Endothelial cell of umbilical vein (primary cell): ENCODE data around the gene COL19A1. TPM values are rescaled to one million over a fixed set of nuclear protein-coding genes. Genes with fewer than 3 reads are reported as not detected.
"Not testable (repeated sequence)": the region's sequence is repeated elsewhere in the genome, so short reads cannot be mapped to it uniquely, and the experiment has no call there.

ENCODE experiments used
- BruUV-seq: library from RNA; stranded (reverse); fragments of 400-500 nt; replicated peaks from 2 replicates; lab custom pipeline; 2021; lab: Mats Ljungman, UMichigan
- CTCF ChIA-PET: fragments of 300-600, 350-600 bp; sonication (Branson Sonifier 250); formaldehyde crosslinking; loops from one replicate; lab custom pipeline; 2021; ENCODE audit warnings: antibody characterized with exemption, inconsistent platforms; lab: Charles Lee
- POLR2A ChIA-PET: fragments of 300-600, 350-600 bp; sonication (Branson Sonifier 250); formaldehyde crosslinking; loops from one replicate; lab custom pipeline; 2021; ENCODE audit warnings: antibody characterized with exemption, inconsistent platforms; lab: Charles Lee
- DNase-seq: peaks from one replicate; pipeline ENCODE4 v3.0.0-alpha.2; 2011; ENCODE audit warnings: low read depth, low spot score
- FAIRE-seq: peaks from 2 replicates; lab custom pipeline; 2011; peaks lifted over from hg19 to GRCh38; lab: Jason Lieb, UNC
- H2AFZ ChIP-seq: 2 replicates; pipeline ENCODE4 v1.6.0; 2012; ENCODE audit warnings: low read depth, low read length, control low read depth, inconsistent platforms
- H3K27ac ChIP-seq: 2 replicates; pipeline ENCODE4 v1.5.1; 2011; ENCODE audit warnings: low read depth, mild to moderate bottlenecking, control low read depth, low read length, moderate library complexity; ENCODE audit not compliant: insufficient read depth
- H3K27me3 ChIP-seq, 2 experiments: 2 replicates each; pipeline versions ENCODE4 v1.6.0 to v1.6.1; 2011; ENCODE audit warnings: low read length in 2 of 2, mixed read lengths in 1 of 2; ENCODE audit not compliant: control insufficient read depth in 2 of 2, insufficient read depth in 2 of 2
- H3K36me3 ChIP-seq, 2 experiments: 2 replicates in 1 of 2; 3 replicates in 1 of 2; pipeline ENCODE4 v1.5.1; 2011; ENCODE audit warnings: low read length in 2 of 2, mild to moderate bottlenecking in 1 of 2, moderate library complexity in 1 of 2; ENCODE audit not compliant: control insufficient read depth in 2 of 2, insufficient read depth in 2 of 2; ENCODE audit errors: extremely low read depth in 1 of 2
- H3K4me1 ChIP-seq: 3 replicates; pipeline ENCODE4 v1.5.1; 2011; ENCODE audit warnings: mild to moderate bottlenecking, low read length; ENCODE audit not compliant: control insufficient read depth, insufficient read depth; ENCODE audit errors: extremely low read depth
- H3K4me2 ChIP-seq: 2 replicates; pipeline ENCODE4 v1.6.1; 2011; ENCODE audit warnings: low read length, control low read depth, mixed read lengths; ENCODE audit not compliant: insufficient read depth
- H3K4me3 ChIP-seq, 3 experiments: fragments of 200-600 bp in 1 of 3; sonication (generic), shearing (Covaris generic) in 1 of 3; replicated peaks in 1 of 3; 2 replicates each; pipeline ENCODE4 v1.5.1; 2011 to 2016; ENCODE audit warnings: control low read depth in 3 of 3, low read length in 3 of 3, mild to moderate bottlenecking in 2 of 3, inconsistent platforms in 1 of 3, low read depth in 1 of 3, moderate library complexity in 1 of 3; ENCODE audit not compliant: insufficient read depth in 1 of 3
- H3K79me2 ChIP-seq: 2 replicates; pipeline ENCODE4 v1.6.0; 2012; ENCODE audit warnings: low read length, inconsistent platforms; ENCODE audit not compliant: control insufficient read depth, insufficient read depth
- H3K9ac ChIP-seq: replicated peaks from 2 replicates; pipeline ENCODE3; 2011; ENCODE audit warnings: low read length, control low read depth; ENCODE audit not compliant: insufficient read depth; ENCODE audit errors: extremely low read depth
- H3K9me1 ChIP-seq: replicated peaks from 3 replicates; pipeline ENCODE4 v1.6.0; 2011; ENCODE audit warnings: mild to moderate bottlenecking, low read length; ENCODE audit not compliant: control insufficient read depth, insufficient read depth; ENCODE audit errors: extremely low read depth
- H3K9me3 ChIP-seq: replicated peaks from 2 replicates; pipeline ENCODE4 v1.5.1; 2012; ENCODE audit warnings: low read length, inconsistent platforms; ENCODE audit not compliant: control insufficient read depth, insufficient read depth
- H4K20me1 ChIP-seq: replicated peaks from 2 replicates; pipeline ENCODE3; 2011; ENCODE audit warnings: mild to moderate bottlenecking, low read length; ENCODE audit not compliant: control insufficient read depth, insufficient read depth; ENCODE audit errors: extremely low read depth
- CTCF ChIP-seq, 2 donors: IDR thresholded peaks; 1 replicate in 1 of 2; 2 replicates in 1 of 2; pipeline ENCODE4 v1.5.1; 2011; ENCODE audit warnings: low read length in 2 of 2, mild to moderate bottlenecking in 2 of 2, moderate library complexity in 2 of 2, control low read depth in 1 of 2, inconsistent platforms in 1 of 2, low read depth in 1 of 2; ENCODE audit not compliant: insufficient read depth in 1 of 2; ENCODE audit errors: extremely low read depth in 1 of 2
- EZH2 ChIP-seq: IDR thresholded peaks from 2 replicates; pipeline ENCODE4 v1.6.1; 2012; ENCODE audit warnings: borderline replicate concordance, low read depth, mild to moderate bottlenecking, moderate library complexity, low read length, inconsistent platforms; ENCODE audit not compliant: severe bottlenecking
- FOS ChIP-seq: IDR thresholded peaks from 2 replicates; pipeline ENCODE4 v1.6.1; 2011; ENCODE audit warnings: mild to moderate bottlenecking, low read length, moderate library complexity, borderline replicate concordance; ENCODE audit not compliant: insufficient read depth
- MAX ChIP-seq: IDR thresholded peaks from 2 replicates; pipeline ENCODE4 v1.6.1; 2011; ENCODE audit not compliant: insufficient read depth, insufficient read length
- MYC ChIP-seq: IDR thresholded peaks from one replicate; pipeline ENCODE4 v1.6.1; 2011; ENCODE audit warnings: mild to moderate bottlenecking, low read depth, low read length
- dilution Hi-C: fragments of 300-500 bp; cut with MboI; formaldehyde crosslinking; loops from one replicate; pipeline ENCODE4 v1.15.0; 2019; ENCODE audit warnings: low sequenced_read_pairs; ENCODE audit not compliant: extremely low pct_ligation_motif_present
- intact Hi-C: fragments of 100-400 bp; cut with micrococcal nuclease; formaldehyde crosslinking; loops from one replicate; pipeline ENCODE4 v1.10.0; 2022
- polyA plus RNA-seq, 4 experiments: library from polyadenylated mRNA; depleted of rRNA in 3 of 4; stranded (reverse) in 3 of 4; unstranded in 1 of 4; fragments of >200 nt; gene quantifications; 2 replicates each; pipeline versions ENCODE4 v1.2.1 to v1.2.3, GENCODE V29; 2011 to 2012; ENCODE audit warnings: missing spikeins in 1 of 4
- total RNA-seq: library from RNA; stranded (reverse); gene quantifications from 2 replicates; pipeline ENCODE4 v1.2.3, GENCODE V29; 2021

The COL19A1 gene
- total and polyA plus RNA-seq, 2 donors (not counting 3 experiments of a cell fraction or from before 2014, with no cell fraction given): not detected

- H2AFZ ChIP-seq: no peak overlapping the region
- no peak for FAIRE-seq
- no peaks in the 10 kb centered on the region for H3K36me3 ChIP-seq
- no peaks in the 10 kb centered on the region for H3K27me3 ChIP-seq
- no peak for DNase-seq
- H4K20me1 ChIP-seq: no peaks in the 10 kb centered on the region
- no peaks in the 10 kb centered on the region for H3K9me3 ChIP-seq
- intact Hi-C loops: no loop called here
- no peak overlapping the region for H3K4me2 ChIP-seq
- no TSS peak for BruUV-seq
- no peaks in the 10 kb centered on the region for H3K9me1 ChIP-seq
- TF ChIP-seq FOS: no peak
- no peak for TF ChIP-seq MAX
- no peak for TF ChIP-seq EZH2
- no peak for TF ChIP-seq CTCF (IDR thresholded peaks at IDR 0.05; ENCODE audit: extremely low read depth in 1 of 2, insufficient read depth in 1 of 2, low read depth in 1 of 2, low read length in 2 of 2)
- TF ChIP-seq MYC: no peak
- H3K9ac ChIP-seq: no peak overlapping the region
- no peaks in the 10 kb centered on the region for H3K79me2 ChIP-seq
- H3K4me3 ChIP-seq: no peak overlapping the region
- CTCF ChIA-PET: no interaction called here
- POLR2A ChIA-PET: no interaction called here
- H3K27ac ChIP-seq: no peak overlapping the region
- H3K4me1 ChIP-seq: no peaks in the 10 kb centered on the region
- dilution Hi-C loops: no loop called here
Measured at GRCh38 chr6:69888482-69889233, 22.3 kb downstream of the COL19A1 start.

- H3K4me3 ChIP-seq, H3K36me3 ChIP-seq, H3K9me1 ChIP-seq, CTCF ChIA-PET, H3K27ac ChIP-seq, H3K79me2 ChIP-seq, POLR2A ChIA-PET, H3K27me3 ChIP-seq, H3K4me2 ChIP-seq, intact Hi-C loops, H2AFZ ChIP-seq, H3K9me3 ChIP-seq, FAIRE-seq, DNase-seq, dilution Hi-C loops, BruUV-seq, H3K4me1 ChIP-seq, H3K9ac ChIP-seq, H4K20me1 ChIP-seq: not testable (repeated sequence)
Measured at GRCh38 chr6:69889234-69889974, 23.0 kb downstream of the COL19A1 start.

DNA sequence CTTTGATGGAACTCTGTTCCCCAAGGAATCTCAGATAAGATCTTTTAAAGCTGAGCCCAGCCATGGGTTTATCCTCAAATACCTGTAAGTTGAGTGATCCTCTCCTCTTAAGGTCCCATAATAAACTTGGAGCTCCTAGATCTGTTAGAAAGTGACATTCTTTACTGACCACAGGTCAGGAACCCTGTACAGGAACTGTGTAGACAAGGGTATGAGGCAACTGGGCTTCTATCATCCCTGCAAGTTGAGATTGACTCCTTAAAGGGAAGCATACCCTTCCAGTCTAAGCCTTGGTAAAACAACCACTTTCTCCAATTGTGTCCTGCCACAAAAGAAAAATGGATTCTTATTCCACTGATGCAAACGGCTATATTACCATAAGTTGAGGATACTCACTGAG lies 26.2 kb downstream of the COL19A1 start:
- FAIRE-seq, dilution Hi-C loops, H3K9me3 ChIP-seq, H3K9ac ChIP-seq, H3K4me3 ChIP-seq, BruUV-seq, H3K9me1 ChIP-seq, H3K79me2 ChIP-seq, H3K27me3 ChIP-seq, H3K4me2 ChIP-seq, H3K36me3 ChIP-seq, H2AFZ ChIP-seq, intact Hi-C loops, H3K27ac ChIP-seq, DNase-seq, CTCF ChIA-PET, H3K4me1 ChIP-seq, POLR2A ChIA-PET, H4K20me1 ChIP-seq: not testable (repeated sequence)
